NCI-H146 treated with DMSO at 0.1 percent for 48 hours (cell line): ENCODE results near the gene DMRTB1.

Experiments
- DNase-seq: peaks from one replicate; lab custom pipeline; 2025; ENCODE audit not compliant: unreplicated experiment; lab: John Stamatoyannopoulos, UW

The DMRTB1 gene

DNA sequence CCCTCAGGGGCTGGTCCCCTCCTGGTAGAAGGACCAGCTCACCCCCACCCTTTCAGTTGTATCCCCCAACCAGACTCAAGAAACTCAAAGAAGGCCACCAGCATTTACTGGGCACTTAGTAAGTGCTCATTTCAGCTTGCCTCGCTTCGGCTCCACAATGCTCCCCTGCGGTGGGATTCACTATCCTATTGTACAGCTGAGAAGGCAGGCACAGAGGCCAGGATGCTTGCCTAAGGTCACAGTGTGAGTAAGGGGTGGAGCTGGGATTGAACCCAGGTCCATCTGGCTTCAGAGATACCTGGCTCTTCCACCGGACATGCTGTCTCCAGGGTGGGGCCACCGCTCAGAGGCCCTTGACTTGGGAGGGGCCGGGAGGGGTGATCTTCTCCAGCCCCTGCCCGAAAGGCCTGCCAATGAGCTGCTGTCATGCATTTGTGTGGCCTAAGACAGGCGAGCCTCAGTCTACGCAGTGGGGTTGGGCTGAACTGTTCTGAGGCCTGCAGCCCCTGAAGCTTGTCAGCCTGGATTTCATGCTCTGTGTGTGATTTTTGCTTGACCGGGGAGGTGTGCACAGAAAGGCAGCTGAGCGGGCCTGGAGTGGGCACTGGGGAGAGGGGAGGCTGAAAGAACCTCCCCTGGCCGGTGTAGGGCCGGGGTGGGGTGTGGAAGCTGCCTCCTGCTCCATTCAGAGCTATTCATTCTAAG is 48.1 kb downstream of the DMRTB1 start:
- DNase-seq = no peak

DNA sequence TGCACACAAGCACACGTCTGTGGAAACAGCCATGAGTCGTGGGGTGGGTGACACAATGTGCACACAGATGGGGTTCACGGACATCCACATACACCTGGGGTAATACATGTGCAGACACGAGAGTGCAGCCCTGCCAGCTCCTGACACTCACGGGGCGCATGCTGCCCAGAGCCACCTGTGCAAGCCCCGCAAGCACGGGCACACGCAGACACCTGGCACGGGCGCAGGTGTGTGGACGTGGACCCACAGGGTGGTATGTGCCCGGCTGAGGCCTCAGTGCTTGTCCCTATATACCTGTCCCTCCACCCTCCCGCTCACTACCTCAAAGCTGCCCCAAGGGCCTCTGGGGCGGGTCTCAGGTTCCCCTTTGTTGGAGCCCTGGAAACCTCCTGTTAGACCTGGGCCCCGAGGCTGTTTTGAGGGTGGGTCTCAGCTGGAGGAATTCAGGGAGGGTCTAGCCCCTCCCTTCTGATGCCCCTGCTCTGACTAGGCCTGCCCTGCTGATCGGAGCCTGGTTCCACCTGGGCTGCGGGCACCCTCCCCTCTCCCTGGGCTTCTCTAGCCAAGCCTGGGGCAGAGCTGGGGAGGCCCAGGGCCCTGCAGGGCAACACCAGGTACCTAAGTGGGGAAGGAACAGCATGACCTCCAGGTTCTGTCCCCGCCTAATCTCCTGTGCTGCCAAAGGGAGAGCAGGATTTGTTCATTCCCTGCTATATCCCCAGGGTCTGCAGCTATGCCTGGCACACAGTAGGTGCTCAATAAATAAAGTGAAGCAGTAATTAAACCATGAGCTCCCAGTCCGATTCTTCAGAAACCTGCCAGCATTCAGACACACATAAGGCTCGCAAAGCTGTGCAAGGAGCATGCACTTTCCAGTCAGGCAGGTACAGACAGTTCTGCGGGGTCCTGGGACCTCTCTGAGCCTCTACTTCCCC is 49.1 kb downstream of the DMRTB1 start:
- DNase-seq = no peak

DNA sequence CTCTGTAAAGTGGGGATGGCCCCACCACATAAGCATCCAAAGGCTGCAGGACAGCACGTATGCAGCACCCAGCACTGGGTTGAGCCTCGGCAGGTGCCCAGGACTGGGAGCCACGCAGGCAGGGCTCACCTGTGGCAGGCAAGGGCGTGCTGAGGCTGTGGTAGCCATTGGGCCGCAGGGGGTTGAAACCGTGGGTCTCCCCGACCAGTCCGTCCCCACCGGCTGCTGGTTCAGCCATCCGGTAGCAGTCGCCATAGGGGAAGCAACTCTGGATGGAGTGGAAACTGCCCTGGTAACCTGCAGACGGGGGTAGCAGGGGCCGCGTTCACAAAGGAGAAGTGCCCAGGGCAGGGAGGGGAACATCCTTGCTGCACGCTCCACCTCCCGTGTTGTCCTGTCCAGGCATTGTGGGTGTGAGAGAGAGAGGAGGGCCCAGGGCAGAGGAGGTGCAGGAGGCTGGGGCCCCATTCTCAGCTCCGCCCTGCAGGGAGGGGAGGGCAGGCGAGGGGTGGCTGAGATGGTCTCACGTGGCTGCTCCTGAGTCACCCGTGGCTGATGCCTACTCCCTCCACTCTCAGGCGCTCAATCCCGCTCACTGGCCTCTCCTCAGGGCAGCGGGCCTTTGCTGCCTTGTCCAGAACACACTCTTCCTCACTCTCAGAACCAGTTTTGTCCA is 49.9 kb downstream of the DMRTB1 start:
- no peak for DNase-seq

DNA sequence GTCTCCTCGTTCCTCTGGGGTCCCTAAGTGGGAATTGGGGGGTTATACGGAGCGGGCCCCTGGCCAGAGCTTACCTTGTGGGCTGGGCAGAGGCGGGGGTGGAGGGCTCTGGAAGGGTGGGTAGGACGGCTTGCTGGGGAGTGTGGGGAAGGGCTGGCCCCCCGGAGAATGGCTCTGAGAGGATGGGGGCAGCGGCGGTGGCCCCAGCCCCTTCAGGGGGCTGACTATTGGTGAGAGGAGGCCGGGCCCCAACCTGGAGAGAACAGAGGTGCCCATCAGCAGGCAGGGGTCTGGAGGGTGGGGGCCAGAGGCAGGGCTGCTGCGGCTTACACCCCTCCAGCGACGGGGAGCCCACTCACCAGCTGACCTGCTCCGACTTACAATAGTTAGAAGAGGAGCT is 50.6 kb downstream of the DMRTB1 start:
- DNase-seq = no peak

DNA sequence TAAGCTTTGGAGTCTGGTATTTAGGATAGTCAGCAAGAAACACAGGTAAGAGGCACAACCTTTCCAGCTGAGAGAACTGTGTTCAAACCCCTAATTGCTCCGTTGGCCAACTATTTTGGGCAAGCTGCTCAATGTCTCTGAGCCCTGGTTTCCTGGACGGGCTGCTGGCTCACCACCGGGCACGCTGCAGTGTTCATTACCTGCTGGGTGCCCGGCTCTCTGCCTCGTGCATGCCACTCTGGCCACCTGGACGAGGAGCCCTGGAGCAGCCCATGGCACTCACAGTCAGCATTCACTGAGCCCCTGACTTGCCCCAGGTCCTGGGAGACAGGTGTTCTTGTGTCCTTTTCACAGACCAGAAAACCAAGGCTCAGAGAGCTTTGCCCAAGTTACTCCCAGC is 51.0 kb downstream of the DMRTB1 start:
- DNase-seq = no peak

DNA sequence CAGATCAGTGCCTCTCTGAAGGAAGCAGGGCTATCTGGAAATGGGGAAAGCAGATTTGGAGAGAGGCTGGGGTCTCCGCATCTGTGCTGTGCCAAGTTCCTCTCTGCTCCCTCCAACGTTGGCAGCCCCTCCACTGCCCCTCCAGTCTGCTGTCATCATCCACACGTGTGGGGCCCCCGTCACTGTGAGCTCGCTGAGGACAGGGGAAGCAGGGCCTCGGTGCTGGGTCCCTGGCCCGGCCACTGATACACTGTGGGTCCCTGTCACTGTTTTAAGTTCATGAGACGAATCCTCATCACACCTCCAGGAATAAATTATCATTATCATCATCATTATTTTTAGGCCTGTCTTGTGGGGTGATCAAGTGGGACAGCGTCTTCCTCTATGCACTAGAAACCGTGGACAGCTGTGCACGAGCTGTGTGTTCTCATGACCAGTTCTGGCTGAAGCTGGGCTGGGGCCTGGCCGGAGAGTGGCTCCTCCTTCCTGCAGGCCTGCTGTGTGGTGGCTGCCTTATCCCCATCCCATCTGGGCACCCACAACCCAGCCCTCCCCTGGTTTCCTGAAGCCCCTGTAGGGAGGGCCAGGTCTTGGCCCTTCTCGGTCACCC is 52.2 kb downstream of the DMRTB1 start:
- DNase-seq = no peak

DNA sequence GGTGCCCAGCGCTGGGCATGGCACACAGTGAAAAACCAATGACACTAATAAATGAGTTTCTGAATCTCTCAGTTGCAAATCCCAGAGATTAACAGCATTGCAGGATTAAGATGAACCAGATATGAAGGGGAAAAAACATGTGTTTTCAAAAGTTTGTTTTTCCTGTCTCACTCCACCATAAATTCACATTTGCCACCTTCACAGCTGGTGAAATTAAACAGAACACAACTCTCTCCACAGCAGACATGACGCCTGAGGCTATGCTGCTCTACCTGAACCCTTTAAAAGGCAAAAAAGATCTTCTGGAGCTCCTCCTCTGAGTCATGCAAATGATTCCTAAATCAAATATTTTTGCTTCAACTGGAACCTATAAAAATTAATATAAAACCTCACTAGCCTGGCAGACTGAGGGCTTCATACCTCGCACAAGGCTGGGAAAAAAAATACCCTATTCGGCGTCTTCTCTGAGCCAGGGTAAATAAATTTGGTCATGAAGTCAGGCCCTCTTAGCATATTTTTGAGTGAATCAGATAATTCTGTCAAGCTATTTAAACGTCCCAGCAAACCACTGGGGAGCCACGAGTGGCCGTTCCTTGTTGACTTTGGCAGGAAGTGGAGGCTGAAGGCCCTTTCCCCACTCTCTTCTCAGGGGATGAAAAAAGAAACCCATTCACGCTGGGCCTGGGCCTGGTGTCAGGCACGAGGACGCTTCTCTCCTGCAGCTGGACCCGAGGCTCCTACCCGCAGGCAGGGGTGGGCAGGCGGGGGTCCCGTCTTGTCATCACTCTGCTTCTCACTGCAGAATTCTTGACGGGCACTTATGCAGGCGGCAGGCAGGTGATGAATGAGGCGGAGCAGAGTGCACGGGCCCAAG is 53.0 kb downstream of the DMRTB1 start:
- no peak for DNase-seq

DNA sequence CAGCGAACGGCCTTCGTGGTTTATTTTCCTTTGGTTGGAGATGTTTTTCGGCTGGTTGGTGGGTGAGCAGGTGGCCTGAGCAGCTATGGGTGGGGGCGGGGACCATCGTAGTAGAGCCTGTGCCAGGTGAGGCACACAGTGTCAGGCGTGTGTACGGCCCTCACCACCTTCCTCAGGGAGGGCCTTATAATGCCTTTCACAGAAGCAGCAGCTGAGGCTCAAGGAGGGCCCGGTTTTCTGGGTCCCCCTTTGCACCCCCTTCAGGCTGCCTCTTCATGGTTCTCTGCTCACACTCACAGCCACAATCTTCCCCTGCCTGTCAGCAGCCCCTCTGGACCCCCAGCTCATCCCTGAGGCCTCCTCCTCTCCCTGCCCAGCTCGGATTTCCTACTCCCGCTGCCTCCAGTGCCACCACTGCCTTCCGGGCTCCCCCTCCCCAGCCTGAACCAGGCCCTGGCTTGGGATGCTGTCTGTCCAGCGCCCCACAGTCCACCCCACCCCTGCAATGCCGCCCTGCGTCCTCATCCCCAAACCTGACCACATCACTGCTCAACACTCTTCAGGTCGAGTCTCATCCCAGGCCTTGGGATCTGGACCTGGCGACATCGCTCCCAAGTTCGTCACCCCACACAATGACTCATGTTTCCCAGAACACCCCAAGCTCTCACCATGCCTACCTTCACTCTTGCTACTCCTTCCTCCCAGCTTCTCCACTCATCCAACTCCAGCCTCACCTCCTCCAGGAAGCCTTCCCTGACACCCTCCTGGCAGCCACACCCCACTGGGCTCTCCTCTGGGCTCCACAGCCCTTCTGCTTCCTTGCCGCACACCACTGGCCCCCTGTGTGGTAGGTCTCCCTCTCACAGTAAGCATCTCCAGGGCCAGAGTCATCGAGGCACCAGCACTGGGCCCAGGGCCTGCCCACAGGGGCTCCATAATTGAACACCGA is 53.9 kb downstream of the DMRTB1 start:
- no peak for DNase-seq

DNA sequence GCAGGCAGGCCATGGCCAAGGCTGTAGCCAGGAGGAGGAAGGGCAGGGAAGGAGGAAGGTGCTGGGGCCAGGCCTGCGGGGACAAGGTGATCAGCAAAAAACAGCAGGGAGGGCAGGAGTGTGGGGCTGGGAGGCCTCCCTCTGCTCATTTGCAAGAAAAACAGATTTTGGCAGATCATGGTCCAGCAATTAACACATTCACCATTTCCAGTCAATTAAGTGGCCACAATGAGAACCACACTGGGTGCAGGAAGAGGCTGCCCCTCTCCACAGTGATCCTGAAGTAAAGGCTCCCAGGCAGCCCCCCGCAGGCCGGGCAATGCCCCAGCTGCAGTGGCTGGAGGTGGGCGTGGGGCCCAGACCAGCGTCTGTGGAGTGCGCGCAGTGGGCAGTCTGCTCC is 54.6 kb downstream of the DMRTB1 start:
- DNase-seq = no peak

DNA sequence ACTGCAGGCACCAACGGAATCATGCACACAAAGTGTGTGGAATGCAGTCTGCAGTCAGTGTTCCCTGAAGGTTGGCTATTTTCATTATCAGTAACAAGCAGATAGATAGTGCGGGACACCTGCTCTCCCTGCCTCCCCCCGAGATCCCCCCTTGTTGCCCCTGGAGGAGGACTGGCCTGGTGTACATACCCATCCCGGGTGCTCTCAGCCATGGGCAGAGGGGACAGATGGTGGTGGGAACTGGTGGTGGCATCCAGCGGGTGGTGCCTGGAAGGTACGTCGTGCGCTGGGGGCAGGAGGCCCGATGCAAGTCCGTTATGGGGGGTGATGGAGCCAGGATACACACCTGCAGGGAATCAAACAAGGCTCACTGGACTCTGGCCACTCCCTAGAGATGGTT is 55.2 kb downstream of the DMRTB1 start:
- DNase-seq = no peak

DNA sequence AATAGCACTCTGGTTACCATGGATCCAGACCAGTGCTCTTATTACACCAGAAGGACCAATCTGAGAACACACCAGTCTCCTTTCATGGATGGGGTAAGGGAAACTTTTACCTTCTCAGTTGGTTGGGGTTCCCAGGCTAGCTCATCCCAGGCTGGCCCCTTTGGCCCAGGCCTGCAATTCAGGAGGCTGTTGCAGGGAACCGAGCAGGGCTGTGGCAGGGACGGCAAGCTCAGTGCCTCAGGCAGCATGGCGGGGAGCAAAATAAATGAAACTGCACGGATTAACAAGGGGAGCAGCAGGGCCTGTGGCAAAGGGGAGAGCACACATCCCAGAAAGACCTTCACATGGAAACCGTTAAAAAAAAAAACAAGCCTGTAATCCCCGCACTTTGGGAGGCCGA is 57.0 kb downstream of the DMRTB1 start:
- DNase-seq = no peak
